Suprapubic skin (tissue), 4 donors: ENCODE results near the gene COL23A1.

Experiments used
- POLR2A ChIP-seq, 2 donors: fragments of 450-650 bp; IDR thresholded peaks; one replicate each; pipeline ENCODE4 v1.6.1; 2017; ENCODE audit warnings: antibody characterized with exemption in 2 of 2, mild to moderate bottlenecking in 2 of 2, moderate library complexity in 2 of 2
- POLR2AphosphoS5 ChIP-seq, 3 donors: sonication (generic); formaldehyde crosslinking; IDR thresholded peaks; one replicate each; pipeline ENCODE4 v1.6.1; 2017; ENCODE audit warnings: antibody characterized with exemption in 3 of 3

DNA sequence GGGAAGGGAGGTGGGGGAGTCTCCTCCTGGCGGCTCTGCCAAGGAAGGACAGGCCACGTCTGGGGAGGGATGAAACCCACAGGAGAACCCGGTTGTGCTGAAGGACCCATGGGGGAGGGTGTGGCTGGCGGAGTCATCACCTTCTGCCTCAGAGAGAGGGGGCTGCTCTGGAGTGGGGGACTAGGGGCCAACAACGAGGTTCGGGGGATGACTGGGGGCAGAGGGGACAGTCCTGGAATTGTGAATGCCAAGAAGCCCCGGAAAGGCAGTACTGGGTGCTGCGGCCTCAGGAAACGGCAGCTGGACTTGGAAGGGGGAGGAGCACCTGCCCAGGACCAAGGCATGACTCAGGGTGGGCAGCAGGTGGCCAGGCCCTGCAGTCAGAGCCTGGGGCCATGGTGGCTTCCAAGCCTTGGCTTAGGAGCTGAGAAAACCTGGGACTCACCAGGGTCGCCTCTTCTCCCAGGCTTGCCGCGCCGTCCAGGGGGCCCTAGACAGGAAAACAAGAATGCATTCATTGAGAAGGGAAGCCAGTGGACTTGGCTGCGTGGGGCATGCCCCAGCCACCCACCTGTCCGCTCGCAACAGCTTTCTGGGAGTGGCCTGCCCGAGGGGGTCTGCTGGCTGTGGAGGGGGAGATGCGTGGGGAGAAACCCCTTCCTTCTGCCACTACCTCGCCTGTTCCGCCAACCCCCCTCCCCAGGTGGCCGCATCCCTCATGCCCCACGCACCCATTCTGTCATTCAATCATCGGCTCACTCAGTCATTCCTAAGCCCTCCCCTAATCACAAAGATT, 283.6 kb downstream of the COL23A1 start:
- TF ChIP-seq POLR2A (IDR thresholded peaks at IDR 0.05) (no peak), POLR2AphosphoS5 (IDR thresholded peaks at IDR 0.05) (no peak)
